Measurements from ENCODE around the gene GTF2F2. TPM values are rescaled to one million over a fixed set of nuclear protein-coding genes. Genes with fewer than 3 reads are reported as not detected.

Gene GTF2F2
- total and polyA plus RNA-seq, 9 donors: 12.4 to 19.2 (median 14.6) TPM

DNA sequence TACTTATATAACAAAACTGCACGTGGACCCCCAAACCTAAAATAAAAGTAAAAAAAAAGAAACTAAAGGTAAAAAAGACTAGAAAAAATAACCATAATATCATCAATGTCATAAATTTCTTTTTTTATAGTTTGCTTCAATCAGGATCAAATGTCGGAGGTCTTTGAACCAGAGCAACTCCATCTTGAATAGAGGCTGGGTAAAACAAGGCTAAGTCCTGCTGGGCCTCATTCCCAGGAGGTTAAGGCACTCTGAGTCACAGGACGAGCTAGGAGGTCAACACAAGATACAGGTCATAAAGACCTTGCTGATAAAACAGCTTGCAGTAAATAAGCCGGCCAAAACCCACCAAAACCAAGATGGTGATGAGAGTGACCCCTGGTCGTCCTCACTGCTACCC lies 196.7 kb downstream of the GTF2F2 start:
- WGBS, 3 donors: 74 to 77% (median 77%) methylated on average over 5 of the region's 5 CpGs
- Histone ChIP-seq H3K36me3 (no peaks in the 10 kb centered on the region), H3K27me3 (no peaks in the 10 kb centered on the region), H3K4me3 (no peak overlapping the region), H3K9me3 (no peaks in the 10 kb centered on the region), H3K27ac (no peak overlapping the region), H3K4me1 (ENCODE audit: insufficient read depth) (no peaks in the 10 kb centered on the region)
- no peak for DNase-seq
- intact Hi-C loops (cut with DNase I): no loop called here
- TF ChIP-seq POLR2A (IDR thresholded peaks at IDR 0.05) (no peak), EP300 (IDR thresholded peaks at IDR 0.05) (no peak)
- TF ChIP-seq, protein P1, sequence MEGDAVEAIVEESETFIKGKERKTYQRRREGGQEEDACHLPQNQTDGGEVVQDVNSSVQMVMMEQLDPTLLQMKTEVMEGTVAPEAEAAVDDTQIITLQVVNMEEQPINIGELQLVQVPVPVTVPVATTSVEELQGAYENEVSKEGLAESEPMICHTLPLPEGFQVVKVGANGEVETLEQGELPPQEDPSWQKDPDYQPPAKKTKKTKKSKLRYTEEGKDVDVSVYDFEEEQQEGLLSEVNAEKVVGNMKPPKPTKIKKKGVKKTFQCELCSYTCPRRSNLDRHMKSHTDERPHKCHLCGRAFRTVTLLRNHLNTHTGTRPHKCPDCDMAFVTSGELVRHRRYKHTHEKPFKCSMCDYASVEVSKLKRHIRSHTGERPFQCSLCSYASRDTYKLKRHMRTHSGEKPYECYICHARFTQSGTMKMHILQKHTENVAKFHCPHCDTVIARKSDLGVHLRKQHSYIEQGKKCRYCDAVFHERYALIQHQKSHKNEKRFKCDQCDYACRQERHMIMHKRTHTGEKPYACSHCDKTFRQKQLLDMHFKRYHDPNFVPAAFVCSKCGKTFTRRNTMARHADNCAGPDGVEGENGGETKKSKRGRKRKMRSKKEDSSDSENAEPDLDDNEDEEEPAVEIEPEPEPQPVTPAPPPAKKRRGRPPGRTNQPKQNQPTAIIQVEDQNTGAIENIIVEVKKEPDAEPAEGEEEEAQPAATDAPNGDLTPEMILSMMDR (IDR thresholded peaks at IDR 0.05): no peak

DNA sequence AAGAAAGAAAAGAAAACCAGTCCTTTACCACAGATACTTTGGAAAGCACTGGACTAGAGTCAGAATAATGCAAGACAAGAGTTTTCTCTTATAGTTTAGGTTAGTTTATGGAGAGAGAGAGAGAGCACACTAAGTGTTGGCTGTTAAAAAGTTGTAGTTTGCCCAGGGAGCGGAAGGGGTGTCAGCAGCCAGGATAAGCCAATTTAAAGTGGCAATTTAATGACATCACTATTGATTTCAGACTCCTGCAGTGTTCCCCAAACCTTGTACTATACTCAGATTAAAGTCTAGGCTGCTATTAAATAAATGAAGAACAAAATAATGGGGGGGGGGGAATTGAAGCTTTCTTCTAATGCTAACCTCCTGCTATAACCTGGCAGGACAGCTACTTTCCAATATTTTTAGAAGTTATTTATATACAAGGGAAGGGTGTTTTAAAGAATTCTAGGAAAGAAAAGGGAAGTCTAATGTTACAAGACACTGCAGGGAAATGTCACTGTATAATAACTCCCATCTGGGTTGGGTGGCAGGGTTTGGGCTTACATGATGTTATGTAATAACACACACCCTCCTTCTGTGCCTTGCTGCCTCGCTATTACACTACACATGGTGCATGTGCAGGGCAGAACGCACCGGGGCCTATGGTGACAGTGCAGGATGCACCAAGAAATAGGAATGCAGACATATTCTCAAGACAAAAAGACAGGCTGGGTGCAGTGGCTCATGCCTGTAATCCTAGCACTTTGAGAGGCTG lies 200.7 kb downstream of the GTF2F2 start:
- WGBS, 3 donors: 62 to 91% (median 63%) methylated on average over 4 of the region's 4 CpGs

DNA sequence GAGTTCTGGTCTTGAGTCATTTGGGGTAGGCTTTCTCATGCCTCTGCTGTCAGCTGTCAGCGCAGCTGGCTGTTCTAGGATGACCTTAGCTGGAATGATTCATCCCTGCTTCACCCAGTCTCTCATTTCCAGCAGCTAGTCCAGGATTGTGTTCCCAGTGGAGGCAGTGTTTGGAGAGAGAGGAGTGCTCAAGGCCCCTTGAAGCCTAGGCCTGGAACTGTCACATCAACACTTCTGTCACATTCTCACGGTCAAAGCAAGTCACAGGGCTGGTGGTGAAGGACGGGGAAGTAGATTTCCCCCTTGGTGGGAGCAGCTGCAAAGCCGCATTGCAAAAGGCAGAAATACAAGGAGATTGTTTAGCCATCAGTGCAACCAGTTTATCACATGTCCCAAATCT lies 205.5 kb downstream of the GTF2F2 start:
- Histone ChIP-seq H3K9me3 (no peaks in the 10 kb centered on the region), H3K27ac (no peak overlapping the region), H3K4me3 (no peak overlapping the region), H3K36me3 (no peaks in the 10 kb centered on the region), H3K27me3 (no peaks in the 10 kb centered on the region), H3K4me1 (ENCODE audit: insufficient read depth) (peaks cover 11% of the 10 kb centered on the region)
- 29 to 49% (median 45%) methylated on average over 4 of the region's 4 CpGs for WGBS, 3 donors
- TF ChIP-seq, protein P1 (IDR thresholded peaks at IDR 0.05): no peak
- TF ChIP-seq POLR2A (IDR thresholded peaks at IDR 0.05): no peak
- no peak for TF ChIP-seq EP300 (IDR thresholded peaks at IDR 0.05)
- peak in 2 of 5 donors; percentile 47 to 62 for DNase-seq
- intact Hi-C loops (cut with DNase I): no loop called here

More for the DNA sequence above, 200.7 kb downstream of the GTF2F2 start:
- no peak for TF ChIP-seq EP300 (IDR thresholded peaks at IDR 0.05)
- no peak for TF ChIP-seq POLR2A (IDR thresholded peaks at IDR 0.05)
- TF ChIP-seq, protein P1 (IDR thresholded peaks at IDR 0.05): no peak
- H3K36me3 ChIP-seq: no peaks in the 10 kb centered on the region
- H3K4me3 ChIP-seq: no peak overlapping the region
- intact Hi-C loops (cut with DNase I): no loop called here
- no peak overlapping the region for H3K27ac ChIP-seq
- H3K4me1 ChIP-seq (ENCODE audit: insufficient read depth): peaks cover 3% of the 10 kb centered on the region
- DNase-seq: no peak
- H3K9me3 ChIP-seq: no peaks in the 10 kb centered on the region
- H3K27me3 ChIP-seq: no peaks in the 10 kb centered on the region

DNA sequence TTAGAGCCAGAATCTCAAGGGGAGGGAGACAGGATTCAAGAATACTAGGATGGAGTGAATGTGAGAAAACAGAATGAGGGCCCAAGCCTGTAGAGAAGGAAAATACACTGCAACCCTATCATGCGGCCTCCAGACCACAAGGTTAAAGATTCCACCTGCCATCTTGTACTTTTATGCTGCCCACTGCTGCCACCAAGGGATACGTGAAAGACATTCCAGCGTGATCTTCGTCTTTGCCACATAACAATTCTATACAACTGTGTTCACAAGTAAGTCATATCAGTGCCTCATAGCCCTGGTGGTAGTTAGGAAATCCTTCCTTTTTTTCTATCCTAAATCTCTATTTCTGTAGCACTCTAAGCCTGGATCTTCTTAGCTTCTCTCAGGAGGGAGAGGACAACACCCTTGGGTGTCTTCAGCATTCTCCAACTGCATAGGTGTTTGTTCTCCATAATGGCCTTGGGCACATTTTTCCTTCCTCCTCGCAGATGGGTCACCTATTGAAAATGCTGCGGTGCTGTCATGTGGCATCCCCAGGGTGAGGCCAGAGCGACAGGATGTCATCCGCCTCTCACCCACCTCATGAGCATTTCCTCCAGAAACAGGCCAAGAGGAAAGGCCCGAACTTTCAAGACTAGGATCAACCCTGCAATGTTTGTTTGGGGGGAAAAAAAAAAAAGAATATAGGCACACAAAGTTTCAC lies 207.1 kb downstream of the GTF2F2 start:
- no peak for TF ChIP-seq EP300 (IDR thresholded peaks at IDR 0.05)
- TF ChIP-seq, protein P1 (IDR thresholded peaks at IDR 0.05): no peak
- TF ChIP-seq POLR2A (IDR thresholded peaks at IDR 0.05): no peak
- intact Hi-C loops (cut with DNase I): no loop called here
- no peak for DNase-seq
- Histone ChIP-seq H3K27ac (no peak overlapping the region), H3K36me3 (no peaks in the 10 kb centered on the region), H3K4me3 (no peak overlapping the region), H3K27me3 (no peaks in the 10 kb centered on the region), H3K4me1 (ENCODE audit: insufficient read depth) (peaks cover 11% of the 10 kb centered on the region), H3K9me3 (no peaks in the 10 kb centered on the region)
- WGBS, 3 donors: 90 to 94% (median 91%) methylated on average over 9 of the region's 9 CpGs

Data from ovary (tissue), 9 donors.